ENCODE results near the gene ZDHHC17.

The ZDHHC17 gene

GRCh38 chr12:76876696-76877229 is 112.8 kb downstream of the ZDHHC17 start:
- DNase-seq (ENCODE audit: low read depth in 1 of 2, low spot score in 1 of 2): no peak

- DNase-seq (ENCODE audit: low read depth in 1 of 2, low spot score in 1 of 2): peak in 1 of 2 donors; percentile 0
Observed at GRCh38 chr12:76878099-76878898, 114.4 kb downstream of the ZDHHC17 start.

- DNase-seq (ENCODE audit: low read depth in 1 of 2, low spot score in 1 of 2): peak in 1 of 2 donors; percentile 56
Observed at GRCh38 chr12:76878899-76879709, 115.2 kb downstream of the ZDHHC17 start, which contains the start of gene CSRP2. Gene CSRP2 (minus strand): TSS chr12:76879019. CDS start chr12:76866260, 12,759 bp downstream.

- DNase-seq (ENCODE audit: low read depth in 1 of 2, low spot score in 1 of 2): no peak
Observed at GRCh38 chr12:76879710-76880518, 116.0 kb downstream of the ZDHHC17 start.

- DNase-seq (ENCODE audit: low read depth in 1 of 2, low spot score in 1 of 2): no peak
Observed at GRCh38 chr12:76880519-76881023, 116.7 kb downstream of the ZDHHC17 start.

- DNase-seq (ENCODE audit: low read depth in 1 of 2, low spot score in 1 of 2): no peak
Observed at GRCh38 chr12:76881142-76881541, 117.2 kb downstream of the ZDHHC17 start.

GRCh38 chr12:76882367-76882766 is 118.5 kb downstream of the ZDHHC17 start:
- no peak for DNase-seq (ENCODE audit: low read depth in 1 of 2, low spot score in 1 of 2)

- DNase-seq (ENCODE audit: low read depth in 1 of 2, low spot score in 1 of 2): no peak
Observed at GRCh38 chr12:76883151-76883550, 119.2 kb downstream of the ZDHHC17 start.

- DNase-seq (ENCODE audit: low read depth in 1 of 2, low spot score in 1 of 2): no peak
Observed at GRCh38 chr12:76883811-76884210, 119.9 kb downstream of the ZDHHC17 start.

GRCh38 chr12:76888775-76889174 is 124.9 kb downstream of the ZDHHC17 start:
- no peak for DNase-seq (ENCODE audit: low read depth in 1 of 2, low spot score in 1 of 2)

GRCh38 chr12:76890151-76891143 is 126.5 kb downstream of the ZDHHC17 start:
- peak in 1 of 2 donors; percentile 57 for DNase-seq (ENCODE audit: low read depth in 1 of 2, low spot score in 1 of 2)

- no peak for DNase-seq (ENCODE audit: low read depth in 1 of 2, low spot score in 1 of 2)
Observed at GRCh38 chr12:76891609-76892008, 127.7 kb downstream of the ZDHHC17 start.

GRCh38 chr12:76895796-76896195 is 131.9 kb downstream of the ZDHHC17 start:
- no peak for DNase-seq (ENCODE audit: low read depth in 1 of 2, low spot score in 1 of 2)

- DNase-seq (ENCODE audit: low read depth in 1 of 2, low spot score in 1 of 2): no peak
Observed at GRCh38 chr12:76896274-76896673, 132.4 kb downstream of the ZDHHC17 start.

GRCh38 chr12:76898442-76898841 is 134.5 kb downstream of the ZDHHC17 start:
- no peak for DNase-seq (ENCODE audit: low read depth in 1 of 2, low spot score in 1 of 2)

GRCh38 chr12:76899522-76899921 is 135.6 kb downstream of the ZDHHC17 start:
- DNase-seq (ENCODE audit: low read depth in 1 of 2, low spot score in 1 of 2): no peak

- no peak for DNase-seq (ENCODE audit: low read depth in 1 of 2, low spot score in 1 of 2)
Observed at GRCh38 chr12:76901628-76902380, 137.9 kb downstream of the ZDHHC17 start.

Measured in stimulated activated CD4-positive, alpha-beta T cell treated with anti-CD3 and anti-CD28 coated beads, Interleukin-15, amount 100 ng/mL, for 1 hour (primary cell).